Type B pancreatic cell (in vitro differentiated cells): ENCODE data around the gene CDK18. TPM values are rescaled to one million over a fixed set of nuclear protein-coding genes. Genes with fewer than 3 reads are reported as not detected.

Source experiments
- DNase-seq: peaks from one replicate; pipeline ENCODE4 v3.0.0; 2021; ENCODE audit warnings: mixed read lengths; ENCODE audit not compliant: unreplicated experiment; ENCODE audit errors: extremely low spot score
- H3K27ac Mint-ChIP-seq: 2 replicates; pipeline ENCODE4 v1.8.0; 2021; ENCODE audit warnings: mild to moderate bottlenecking, mixed read lengths
- H3K27me3 Mint-ChIP-seq: 2 replicates; pipeline ENCODE4 v1.8.0; 2021; ENCODE audit warnings: mixed read lengths
- H3K36me3 Mint-ChIP-seq: 2 replicates; pipeline ENCODE4 v1.8.0; 2021; ENCODE audit warnings: mixed read lengths
- H3K4me1 Mint-ChIP-seq: one replicate; pipeline ENCODE4 v1.8.0; 2021; ENCODE audit warnings: mixed read lengths; ENCODE audit not compliant: unreplicated experiment
- H3K4me3 Mint-ChIP-seq: 2 replicates; pipeline ENCODE4 v1.8.0; 2021; ENCODE audit warnings: mild to moderate bottlenecking, mixed read lengths
- H3K9me3 Mint-ChIP-seq: 2 replicates; pipeline ENCODE4 v1.8.0; 2021; ENCODE audit warnings: mixed read lengths
- CTCF ChIP-seq: fragments of 200-600 bp; sonication (generic); conservative IDR thresholded peaks from 2 replicates; pipeline ENCODE4 v1.5.0; 2021; ENCODE audit warnings: antibody characterized with exemption, mild to moderate bottlenecking
- total RNA-seq: library from RNA; stranded (reverse); gene quantifications from 2 replicates; pipeline ENCODE4 v1.2.1, GENCODE V29; 2021; ENCODE audit warnings: low replicate concordance

CDK18 gene
- total RNA-seq, 1 donor from 2014 or later = 19.3 TPM

- Mint-ChIP-seq H3K4me3 (no peak overlapping the region), H3K27ac (no peak overlapping the region), H3K36me3 (no peaks in the 10 kb centered on the region), H3K27me3 (peaks cover 4% of the 10 kb centered on the region), H3K9me3 (no peaks in the 10 kb centered on the region), H3K4me1 (peaks cover 43% of the 10 kb centered on the region)
- no peak for DNase-seq
- no peak for TF ChIP-seq CTCF
Measured at GRCh38 chr1:205515781-205516253, 11.3 kb downstream of the CDK18 start.

- Mint-ChIP-seq H3K27ac (no peak overlapping the region), H3K4me3 (no peak overlapping the region), H3K36me3 (no peaks in the 10 kb centered on the region), H3K4me1 (peaks cover 43% of the 10 kb centered on the region), H3K9me3 (no peaks in the 10 kb centered on the region), H3K27me3 (peaks cover 4% of the 10 kb centered on the region)
- no peak for TF ChIP-seq CTCF
- DNase-seq = no peak
Measured at GRCh38 chr1:205516362-205516761, 11.9 kb downstream of the CDK18 start.

DNA sequence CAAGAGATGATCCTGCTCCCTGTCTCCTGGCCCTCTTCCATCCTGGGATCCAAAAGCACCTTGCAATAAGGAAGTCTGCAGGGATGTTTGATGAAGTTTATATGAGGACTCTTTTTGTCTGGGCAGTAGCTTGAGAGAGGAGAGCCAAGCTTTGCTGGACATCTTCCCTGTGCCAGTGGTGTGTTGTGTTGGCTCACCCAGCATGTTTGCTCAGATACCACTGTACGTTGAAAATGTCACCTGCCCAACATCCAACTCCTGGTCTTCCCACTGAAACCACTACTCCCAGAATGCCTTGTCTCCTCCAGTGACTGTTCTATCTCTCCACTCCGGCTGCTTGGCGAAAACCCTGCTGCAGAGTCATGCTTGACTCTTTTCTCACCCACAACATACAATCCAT lies 12.8 kb downstream of the CDK18 start:
- Mint-ChIP-seq H3K4me1 (peaks cover 38% of the 10 kb centered on the region), H3K27ac (no peak overlapping the region), H3K9me3 (no peaks in the 10 kb centered on the region), H3K36me3 (no peaks in the 10 kb centered on the region), H3K4me3 (no peak overlapping the region), H3K27me3 (peaks cover 4% of the 10 kb centered on the region)
- DNase-seq = no peak
- TF ChIP-seq CTCF = no peak

- no peak for DNase-seq
- Mint-ChIP-seq H3K27ac (no peak overlapping the region), H3K4me3 (no peak overlapping the region), H3K27me3 (peaks cover 4% of the 10 kb centered on the region), H3K4me1 (peaks cover 34% of the 10 kb centered on the region), H3K9me3 (no peaks in the 10 kb centered on the region), H3K36me3 (no peaks in the 10 kb centered on the region)
- no peak for TF ChIP-seq CTCF
Measured at GRCh38 chr1:205517763-205518162, 13.3 kb downstream of the CDK18 start.

- H3K27me3 Mint-ChIP-seq = peaks cover 4% of the 10 kb centered on the region
- no peak for TF ChIP-seq CTCF
- H3K4me3 Mint-ChIP-seq = no peak overlapping the region
- DNase-seq = no peak
- no peaks in the 10 kb centered on the region for H3K36me3 Mint-ChIP-seq
- no peaks in the 10 kb centered on the region for H3K9me3 Mint-ChIP-seq
- peaks cover 24% of the 10 kb centered on the region for H3K4me1 Mint-ChIP-seq
- H3K27ac Mint-ChIP-seq = no peak overlapping the region
Measured at GRCh38 chr1:205518661-205519540, 14.4 kb downstream of the CDK18 start.
